ENCODE results near the gene ITFG1. TPM values are rescaled to one million over a fixed set of nuclear protein-coding genes. Genes with fewer than 3 reads are reported as not detected.

ITFG1 gene
- total RNA-seq, 1 experiment from 2014 or later = 18.0 TPM

GRCh38 chr16:47499700-47500264 lies 38.9 kb upstream of the ITFG1 start:
- DNase-seq = no peak
- Histone ChIP-seq H2BK12ac (ENCODE audit: insufficient read length, low read depth, low read length) (no peak overlapping the region), H2BK5ac (ENCODE audit: insufficient read length, low read length) (no peak overlapping the region), H3K4ac (ENCODE audit: low read depth, low read length) (no peak overlapping the region), H3K23ac (ENCODE audit: insufficient read length, low read depth, low read length) (no peak overlapping the region), H4K91ac (ENCODE audit: insufficient read length, low read depth, low read length) (no peak overlapping the region), H2BK15ac (ENCODE audit: low read depth, low read length) (no peak overlapping the region), H3K27ac (ENCODE audit: insufficient read length, low read depth, low read length) (no peak overlapping the region), H3K79me2 (ENCODE audit: insufficient read depth, low read length) (no peaks in the 10 kb centered on the region), H3K4me1 (ENCODE audit: insufficient read depth, low read length) (no peaks in the 10 kb centered on the region), H2AK5ac (ENCODE audit: insufficient read length, low read length) (no peak overlapping the region), H3K56ac (ENCODE audit: insufficient read length, low read depth, low read length) (no peak overlapping the region), H3K79me1 (ENCODE audit: insufficient read depth, low read depth, low read length, poor library complexity, severe bottlenecking) (no peaks in the 10 kb centered on the region), H4K5ac (ENCODE audit: insufficient read length, low read depth, low read length) (no peak overlapping the region), H3K4me2 (ENCODE audit: insufficient read depth, insufficient read length, low read length) (no peak overlapping the region), H2BK20ac (ENCODE audit: low read depth, low read length, poor library complexity, severe bottlenecking) (no peak overlapping the region), H2BK120ac (ENCODE audit: low read depth, low read length, poor library complexity, severe bottlenecking) (no peak overlapping the region), H3K9me3 (ENCODE audit: control insufficient read depth, low read depth, low read length) (no peaks in the 10 kb centered on the region), H4K8ac (replicated peaks; ENCODE audit: insufficient read length, low read depth, low read length) (no peak overlapping the region), H4K20me1 (ENCODE audit: control insufficient read depth, insufficient read depth, insufficient read length) (no peaks in the 10 kb centered on the region), H3K23me2 (ENCODE audit: insufficient read length, low read depth, low read length, poor library complexity, severe bottlenecking) (no peaks in the 10 kb centered on the region), H3K18ac (ENCODE audit: insufficient read length, low read depth, low read length) (no peak overlapping the region), H3T11ph (ENCODE audit: low read length) (no peak overlapping the region), H3K27me3 (ENCODE audit: insufficient read depth, low read length) (no peaks in the 10 kb centered on the region), H3K9ac (ENCODE audit: extremely low read depth, insufficient read length, low read length) (no peak overlapping the region), H2AFZ (ENCODE audit: low read length) (no peak overlapping the region), H3K14ac (ENCODE audit: insufficient read depth, low read length) (no peak overlapping the region)
- WGBS (ENCODE audit: extremely low coverage, insufficient read length, low lambda C conversion rate) = no CpG with 5 or more reads among the region's 9 CpGs
- TF ChIP-seq CTCF (conservative IDR thresholded peaks at IDR 0.05) = no peak
- H3K9me3 Mint-ChIP-seq = no peaks in the 10 kb centered on the region
- H3K4me3 Mint-ChIP-seq = no peak overlapping the region
- no peak overlapping the region for H3K27ac Mint-ChIP-seq
- H3K27me3 Mint-ChIP-seq (ENCODE audit: low read depth) = no peaks in the 10 kb centered on the region
- H3K4me1 Mint-ChIP-seq = peaks cover 0 to 2% of the 10 kb centered on the region in 2 experiments; a peak in 1 of 4 replicates
- peaks cover 0 to 19% (median 17%) of the 10 kb centered on the region in 3 experiments; a peak in 6 of 7 replicates for H3K36me3 Mint-ChIP-seq (ENCODE audit: insufficient read depth in 1 of 3, low read depth in 3 of 3)
